LNCaP clone FGC (cell line): ENCODE results near the gene EEFSEC.

ENCODE experiments used
- DNase-seq: peaks from one replicate; pipeline ENCODE4 v3.0.0-alpha.2; 2011; ENCODE audit warnings: low read depth
- H3K4me3 ChIP-seq: 2 replicates; pipeline ENCODE4 v1.5.1; 2011; ENCODE audit warnings: mild to moderate bottlenecking, low read depth, low read length, control low read depth
- TF ChIP-seq, protein P1 (sequence below): IDR thresholded peaks from 2 replicates; pipeline ENCODE4 v1.5.1; 2012; ENCODE audit warnings: mild to moderate bottlenecking; ENCODE audit not compliant: control insufficient read depth, insufficient read depth; ENCODE audit errors: extremely low read depth

EEFSEC gene

DNA sequence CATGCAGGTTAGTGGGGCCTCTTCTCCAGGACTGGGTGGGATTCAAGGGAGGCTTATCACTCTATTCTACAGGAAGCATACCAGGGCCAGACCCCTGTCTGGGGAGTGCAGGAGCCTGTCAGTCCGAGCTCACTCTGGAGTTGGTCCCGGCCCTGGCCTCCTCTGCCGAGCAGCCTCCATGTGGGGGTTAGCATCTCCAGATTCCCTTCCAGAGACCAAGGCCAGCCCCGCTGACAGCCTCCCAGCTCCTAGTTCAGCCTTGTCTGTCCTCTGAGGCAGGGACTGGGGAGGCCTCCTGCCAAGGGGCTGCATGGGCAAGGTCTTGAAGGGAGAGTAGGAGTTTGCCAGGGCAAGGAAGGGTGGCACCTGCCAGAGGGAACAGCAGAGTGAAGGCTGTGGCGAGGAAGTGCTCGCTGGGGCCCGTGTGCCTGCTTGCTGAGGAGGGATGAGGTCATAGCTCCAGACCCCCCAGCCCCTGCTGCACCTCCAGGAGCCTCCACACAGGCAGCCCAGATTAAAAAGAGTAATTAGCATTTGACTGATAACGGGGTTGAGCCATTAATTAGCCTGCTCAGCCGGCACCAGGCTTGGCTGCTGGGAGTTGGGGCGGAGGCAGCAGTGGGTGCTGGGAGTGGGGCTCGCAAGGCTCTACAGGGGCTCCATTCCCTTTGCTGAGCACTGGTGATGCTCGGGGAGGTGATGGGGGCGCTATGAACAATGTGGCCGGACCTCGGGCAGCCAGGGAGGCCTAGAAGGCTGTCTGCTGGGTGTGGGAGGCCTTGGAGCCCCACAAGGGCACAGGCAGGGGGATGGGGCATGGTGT, 259.1 kb downstream of the EEFSEC start:
- no peak for DNase-seq
- no peak overlapping the region for H3K4me3 ChIP-seq
- TF ChIP-seq, protein P1, sequence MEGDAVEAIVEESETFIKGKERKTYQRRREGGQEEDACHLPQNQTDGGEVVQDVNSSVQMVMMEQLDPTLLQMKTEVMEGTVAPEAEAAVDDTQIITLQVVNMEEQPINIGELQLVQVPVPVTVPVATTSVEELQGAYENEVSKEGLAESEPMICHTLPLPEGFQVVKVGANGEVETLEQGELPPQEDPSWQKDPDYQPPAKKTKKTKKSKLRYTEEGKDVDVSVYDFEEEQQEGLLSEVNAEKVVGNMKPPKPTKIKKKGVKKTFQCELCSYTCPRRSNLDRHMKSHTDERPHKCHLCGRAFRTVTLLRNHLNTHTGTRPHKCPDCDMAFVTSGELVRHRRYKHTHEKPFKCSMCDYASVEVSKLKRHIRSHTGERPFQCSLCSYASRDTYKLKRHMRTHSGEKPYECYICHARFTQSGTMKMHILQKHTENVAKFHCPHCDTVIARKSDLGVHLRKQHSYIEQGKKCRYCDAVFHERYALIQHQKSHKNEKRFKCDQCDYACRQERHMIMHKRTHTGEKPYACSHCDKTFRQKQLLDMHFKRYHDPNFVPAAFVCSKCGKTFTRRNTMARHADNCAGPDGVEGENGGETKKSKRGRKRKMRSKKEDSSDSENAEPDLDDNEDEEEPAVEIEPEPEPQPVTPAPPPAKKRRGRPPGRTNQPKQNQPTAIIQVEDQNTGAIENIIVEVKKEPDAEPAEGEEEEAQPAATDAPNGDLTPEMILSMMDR = no peak

DNA sequence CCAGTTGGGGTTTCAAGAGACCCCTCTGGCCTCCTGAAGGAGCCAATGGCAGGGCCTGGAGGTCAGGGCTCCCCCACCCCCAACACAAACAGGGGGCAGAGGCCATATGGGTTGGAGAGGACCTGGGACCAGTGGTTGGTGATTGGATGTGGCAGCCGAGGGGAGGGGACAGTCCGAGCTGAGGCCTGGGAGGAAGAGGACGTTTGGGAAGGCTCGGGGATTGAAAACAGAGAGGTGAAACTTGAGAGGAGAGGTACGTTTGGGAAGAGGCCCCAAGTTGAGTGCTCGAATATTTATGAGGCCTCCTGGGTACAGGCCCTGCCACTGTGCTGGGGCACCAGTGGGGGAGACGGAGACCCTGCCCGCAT, 259.7 kb downstream of the EEFSEC start:
- TF ChIP-seq, protein P1 = no peak
- no peak overlapping the region for H3K4me3 ChIP-seq
- DNase-seq = no peak

- no peak for DNase-seq
- no peak overlapping the region for H3K4me3 ChIP-seq
- TF ChIP-seq, protein P1 = no peak
Observed at GRCh38 chr3:128413413-128414205, 260.3 kb downstream of the EEFSEC start.

DNA sequence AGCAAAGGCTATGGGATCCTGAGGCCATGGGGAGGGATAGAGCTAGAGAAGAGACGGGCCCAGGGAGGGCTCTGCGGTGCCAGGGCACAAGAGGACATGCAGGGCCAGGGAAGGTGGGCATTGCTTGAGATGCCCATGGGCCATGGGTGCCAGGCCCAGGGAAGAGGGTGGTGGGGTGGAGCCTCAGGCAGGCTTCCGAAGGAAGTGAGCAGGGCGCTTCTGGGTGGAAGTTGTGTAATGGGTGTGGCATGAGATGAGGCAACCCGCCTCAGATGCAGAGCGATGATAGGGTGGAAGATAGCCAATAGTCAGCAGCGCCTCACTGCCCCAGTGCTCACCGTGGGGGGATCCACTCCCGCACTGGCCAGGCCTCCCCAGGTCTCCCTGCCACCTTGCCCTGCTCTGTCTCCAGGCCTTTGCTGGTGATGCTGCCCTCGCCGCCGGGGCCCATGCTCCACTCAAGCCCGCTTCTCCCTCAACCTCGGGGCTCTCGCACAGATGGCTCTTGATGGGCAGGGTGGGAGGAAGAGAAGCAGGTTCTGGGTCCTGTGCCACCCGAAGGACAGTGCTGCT, 262.0 kb downstream of the EEFSEC start:
- TF ChIP-seq, protein P1 = no peak
- no peak overlapping the region for H3K4me3 ChIP-seq
- DNase-seq = no peak

DNA sequence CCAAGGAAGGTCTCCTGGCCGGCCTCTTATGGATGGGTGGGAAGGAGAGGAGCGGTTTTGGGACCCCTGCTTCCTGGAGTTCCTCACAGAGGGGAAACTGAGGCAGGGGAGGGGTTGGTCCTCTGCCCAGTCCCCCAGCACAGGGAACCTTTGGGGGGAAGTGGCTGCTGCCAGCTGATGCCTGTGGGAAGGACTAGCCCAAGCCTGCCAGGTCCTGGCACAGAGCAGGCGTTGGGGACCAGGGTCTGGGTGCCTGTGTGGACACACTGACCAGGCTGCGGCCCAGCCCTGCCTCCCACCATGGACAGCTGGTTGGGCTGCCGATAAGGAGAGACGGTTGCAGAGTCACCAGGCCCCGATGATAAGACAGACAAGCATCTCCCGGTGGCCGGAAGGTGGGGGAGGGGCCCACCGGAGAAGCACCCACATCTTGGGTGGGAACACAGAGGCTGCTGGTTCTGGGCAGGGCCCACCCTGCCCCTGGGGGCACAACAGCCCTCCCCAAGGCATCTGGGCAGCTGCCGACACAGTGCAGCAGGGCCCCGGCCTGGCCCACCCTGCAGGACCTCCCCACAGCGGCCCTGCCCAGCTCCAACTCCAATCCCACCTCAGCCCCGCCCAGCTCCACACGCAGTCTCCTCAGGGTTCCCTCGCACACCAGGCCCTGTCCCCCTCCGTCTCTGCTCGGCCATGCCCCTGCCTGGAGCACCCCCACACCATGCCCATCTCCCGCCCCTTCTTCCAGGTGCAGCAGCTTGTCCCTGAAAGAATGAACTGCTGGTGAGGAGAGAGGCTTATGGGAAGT, 262.7 kb downstream of the EEFSEC start:
- TF ChIP-seq, protein P1 = no peak
- DNase-seq = no peak
- H3K4me3 ChIP-seq = no peak overlapping the region

- DNase-seq = no peak
- no peak overlapping the region for H3K4me3 ChIP-seq
- TF ChIP-seq, protein P1 = no peak
Observed at GRCh38 chr3:128416578-128417211, 263.4 kb downstream of the EEFSEC start.
